ENCODE data around the gene CASK.
"Not testable (repeated sequence)": the region's sequence is repeated elsewhere in the genome, so short reads cannot be mapped to it uniquely, and the experiment has no call there.

The CASK gene

GRCh38 chrX:41684940-41685339 lies 238.4 kb downstream of the CASK start:
- DNase-seq: no peak

GRCh38 chrX:41684138-41684537 lies 239.2 kb downstream of the CASK start:
- no peak for DNase-seq

- no peak for DNase-seq
Measured at GRCh38 chrX:41677183-41678060, 245.9 kb downstream of the CASK start.

- DNase-seq: not testable (repeated sequence)
Measured at GRCh38 chrX:41676361-41676760, 247.0 kb downstream of the CASK start.

GRCh38 chrX:41672643-41673042 lies 250.7 kb downstream of the CASK start:
- no peak for DNase-seq

GRCh38 chrX:41671082-41671481 lies 252.3 kb downstream of the CASK start:
- DNase-seq: no peak

- no peak for DNase-seq
Measured at GRCh38 chrX:41670112-41670511, 253.2 kb downstream of the CASK start.

- DNase-seq: no peak
Measured at GRCh38 chrX:41667631-41668030, 255.7 kb downstream of the CASK start.

GRCh38 chrX:41666251-41666650 lies 257.1 kb downstream of the CASK start:
- DNase-seq: no peak

- DNase-seq: no peak
Measured at GRCh38 chrX:41665686-41666085, 257.7 kb downstream of the CASK start.

- no peak for DNase-seq
Measured at GRCh38 chrX:41664908-41665307, 258.4 kb downstream of the CASK start.

- DNase-seq: no peak
Measured at GRCh38 chrX:41664375-41664901, 258.9 kb downstream of the CASK start.

GRCh38 chrX:41661366-41662095 lies 261.8 kb downstream of the CASK start:
- DNase-seq: no peak

- no peak for DNase-seq
Measured at GRCh38 chrX:41655631-41656030, 267.7 kb downstream of the CASK start.

- DNase-seq: no peak
Measured at GRCh38 chrX:41655101-41655500, 268.3 kb downstream of the CASK start.

GRCh38 chrX:41653125-41653524 lies 270.2 kb downstream of the CASK start:
- no peak for DNase-seq

GRCh38 chrX:41646201-41646600 lies 277.2 kb downstream of the CASK start:
- DNase-seq: not testable (repeated sequence)

- no peak for DNase-seq
Measured at GRCh38 chrX:41634284-41634683, 289.1 kb downstream of the CASK start.

- DNase-seq: no peak
Measured at GRCh38 chrX:41630091-41630490, 293.3 kb downstream of the CASK start.

- DNase-seq: no peak
Measured at GRCh38 chrX:41629539-41629938, 293.8 kb downstream of the CASK start.

GRCh38 chrX:41621222-41621723 lies 302.1 kb downstream of the CASK start:
- no peak for DNase-seq

GRCh38 chrX:41619221-41619620 lies 304.1 kb downstream of the CASK start:
- no peak for DNase-seq

GRCh38 chrX:41616935-41617334 lies 306.4 kb downstream of the CASK start:
- DNase-seq: no peak

- DNase-seq: no peak
Measured at GRCh38 chrX:41616255-41616654, 307.1 kb downstream of the CASK start.
